Left lung (tissue), 10 donors: ENCODE data around the gene PAPOLG. TPM values are rescaled to one million over a fixed set of nuclear protein-coding genes. Genes with fewer than 3 reads are reported as not detected.
A peak's percentile ranks its signal among the peaks of the same experiment; 100 is the strongest.

Experiments used
- ATAC-seq: fragments of 200-7000 bp; cut with Tn5 transposase; one replicate; pipeline ENCODE4 v1.9.1; 2020; ENCODE audit warnings: moderate library complexity
- DNase-seq, 4 donors: peaks; one replicate each; pipeline ENCODE4 v3.0.0-alpha.2; 2013 to 2020
- H3K27ac ChIP-seq, 2 donors: fragments of 200-600 bp; sonication (generic) in 1 of 2; one replicate each; pipeline versions ENCODE4 v1.5.0 to v1.8.0; 2020 to 2021
- H3K27me3 ChIP-seq, 2 donors: fragments of 200-600 bp; sonication (generic) in 1 of 2; one replicate each; pipeline versions ENCODE4 v1.5.0 to v1.8.0; 2020 to 2021
- H3K36me3 ChIP-seq, 2 donors: fragments of 200-600 bp; sonication (generic) in 1 of 2; one replicate each; pipeline versions ENCODE4 v1.5.0 to v1.8.0; 2020 to 2021
- H3K4me1 ChIP-seq, 2 donors: fragments of 200-600 bp; one replicate each; pipeline ENCODE4 v1.8.0; 2021
- H3K4me3 ChIP-seq, 2 donors: fragments of 200-600 bp; sonication (generic) in 1 of 2; one replicate each; pipeline versions ENCODE4 v1.5.0 to v1.8.0; 2020 to 2021; ENCODE audit warnings: mild to moderate bottlenecking in 1 of 2
- H3K9me3 ChIP-seq, 2 donors: fragments of 200-600 bp; sonication (generic) in 1 of 2; one replicate each; pipeline versions ENCODE4 v1.5.0 to v1.8.0; 2020 to 2021
- CTCF ChIP-seq, 2 donors: fragments of 200-600 bp; sonication (generic) in 1 of 2; IDR thresholded peaks; one replicate each; pipeline versions ENCODE4 v1.5.0 to v1.8.0; 2021; ENCODE audit warnings: antibody characterized with exemption in 2 of 2
- intact Hi-C, 2 donors: fragments of 100-400 bp; cut with DNase I; formaldehyde crosslinking; loops; one replicate each; pipeline versions ENCODE4 v1.11.2 to v1.14.2; 2022
- polyA plus RNA-seq, 6 donors: library from polyadenylated mRNA; unstranded; fragments of 120-200 nt; gene quantifications; one replicate each; pipeline ENCODE4 v1.2.1, GENCODE V29; 2013; ENCODE audit not compliant: insufficient read length in 6 of 6
- total RNA-seq, 2 donors: library from RNA; stranded (reverse); fragmentation: NEBNext Ultra II Directional; extraction: Animal tissue kit (Norgen Biotek cat#: 25700); gene quantifications; one replicate each; pipeline ENCODE4 v1.2.1, GENCODE V29; 2021
- donor health status: DM: no; HTN: yes; CAD: no.
- donor health status: DM: no; HTN: no; CAD: no.

PAPOLG gene
- total and polyA plus RNA-seq, 8 donors: 11.3 to 30.5 (median 24.7) TPM

- Histone ChIP-seq H3K27me3 (no peaks in the 10 kb centered on the region), H3K4me1 (no peaks in the 10 kb centered on the region), H3K27ac (no peak overlapping the region), H3K36me3 (no peaks in the 10 kb centered on the region), H3K4me3 (no peak overlapping the region), H3K9me3 (no peaks in the 10 kb centered on the region)
- no peak for DNase-seq
- TF ChIP-seq CTCF (IDR thresholded peaks at IDR 0.05): no peak
- ATAC-seq: no peak
- intact Hi-C loops: no loop called here
Observed at GRCh38 chr2:60715561-60715960, 40.5 kb upstream of the PAPOLG start.

GRCh38 chr2:60717691-60718090, 38.4 kb upstream of the PAPOLG start:
- no peaks in the 10 kb centered on the region for H3K27me3 ChIP-seq
- intact Hi-C loops: no loop called here
- no peaks in the 10 kb centered on the region for H3K36me3 ChIP-seq
- no peak for TF ChIP-seq CTCF (IDR thresholded peaks at IDR 0.05)
- H3K9me3 ChIP-seq: no peaks in the 10 kb centered on the region
- H3K27ac ChIP-seq: no peak overlapping the region
- no peak overlapping the region for H3K4me3 ChIP-seq
- H3K4me1 ChIP-seq: no peaks in the 10 kb centered on the region
- ATAC-seq (peak; percentile 48), DNase-seq (peak in 2 of 4 donors; percentile 10 to 35)

- Histone ChIP-seq H3K4me3 (no peak overlapping the region), H3K4me1 (no peaks in the 10 kb centered on the region), H3K27me3 (no peaks in the 10 kb centered on the region), H3K36me3 (no peaks in the 10 kb centered on the region), H3K9me3 (no peaks in the 10 kb centered on the region), H3K27ac (no peak overlapping the region)
- intact Hi-C loops: no loop called here
- TF ChIP-seq CTCF (IDR thresholded peaks at IDR 0.05): no peak
- no peak for ATAC-seq
- no peak for DNase-seq
Observed at GRCh38 chr2:60719331-60719730, 36.7 kb upstream of the PAPOLG start.

- no peaks in the 10 kb centered on the region for H3K4me1 ChIP-seq
- no peak for TF ChIP-seq CTCF (IDR thresholded peaks at IDR 0.05)
- intact Hi-C loops: no loop called here
- no peak overlapping the region for H3K4me3 ChIP-seq
- no peak overlapping the region for H3K27ac ChIP-seq
- ATAC-seq (no peak), DNase-seq (no peak)
- no peaks in the 10 kb centered on the region for H3K36me3 ChIP-seq
- no peaks in the 10 kb centered on the region for H3K9me3 ChIP-seq
- H3K27me3 ChIP-seq: no peaks in the 10 kb centered on the region
Observed at GRCh38 chr2:60725466-60725865, 30.6 kb upstream of the PAPOLG start.

- Histone ChIP-seq H3K4me1 (no peaks in the 10 kb centered on the region), H3K36me3 (no peaks in the 10 kb centered on the region), H3K27ac (no peak overlapping the region), H3K9me3 (no peaks in the 10 kb centered on the region), H3K4me3 (no peak overlapping the region), H3K27me3 (no peaks in the 10 kb centered on the region)
- ATAC-seq (no peak), DNase-seq (no peak)
- TF ChIP-seq CTCF (IDR thresholded peaks at IDR 0.05): no peak
- intact Hi-C loops: no loop called here
Observed at GRCh38 chr2:60728855-60729254, 27.2 kb upstream of the PAPOLG start.
